Measurements from ENCODE around the gene PPP2R2B. TPM values are rescaled to one million over a fixed set of nuclear protein-coding genes. Genes with fewer than 3 reads are reported as not detected.

Gene PPP2R2B
- total and polyA plus RNA-seq, 7 experiments from 2014 or later, result 0.15 to 14.1 (median 0.58) TPM

DNA sequence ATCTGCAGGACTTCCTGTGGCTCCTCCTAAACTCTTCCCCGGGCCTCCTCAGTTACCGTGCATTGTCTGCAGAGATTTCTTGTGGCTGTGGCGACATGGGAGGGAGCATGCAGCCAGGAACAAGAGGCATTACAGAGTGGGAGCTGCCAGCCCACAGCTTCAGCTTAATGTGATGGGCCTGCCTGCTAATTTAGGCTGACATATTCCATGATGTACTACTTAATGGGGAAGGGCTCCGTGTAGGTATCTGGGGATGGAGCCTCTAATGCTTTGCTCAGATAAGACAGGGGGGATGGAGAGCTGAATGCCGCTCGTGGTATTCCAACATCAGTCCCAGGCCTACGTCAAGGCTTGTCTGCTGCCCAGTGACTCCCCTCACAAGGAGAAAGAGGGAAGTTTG lies 225.0 kb downstream of the PPP2R2B start:
- ATAC-seq (no peak), DNase-seq (no peak)
- Histone ChIP-seq H3K4me1 (ENCODE audit: control insufficient read depth in 2 of 2, insufficient read depth in 2 of 2, low read length in 2 of 2) (no peaks in the 10 kb centered on the region), H3K9me3 (ENCODE audit: control insufficient read depth in 2 of 3, low read length in 3 of 3) (no peaks in the 10 kb centered on the region), H3K36me3 (ENCODE audit: control insufficient read depth in 2 of 3, insufficient read depth in 3 of 3, low read length in 3 of 3) (no peaks in the 10 kb centered on the region), H3K4me3 (ENCODE audit: low read length) (no peak overlapping the region), H3K27me3 (ENCODE audit: control insufficient read depth in 2 of 2, insufficient read depth in 2 of 2, low read length in 2 of 2) (no peaks in the 10 kb centered on the region), H3K27ac (ENCODE audit: low read depth, low read length) (no peak overlapping the region)
- ChIA-PET CTCF (no interaction called here), POLR2A (no interaction called here)
- peaks cover 0 to 2% (median 0%) of the 10 kb centered on the region in 7 donors for H3K4me1 Mint-ChIP-seq
- H3K27me3 Mint-ChIP-seq, result no peaks in the 10 kb centered on the region
- H3K9me3 Mint-ChIP-seq, result no peaks in the 10 kb centered on the region
- H3K27ac Mint-ChIP-seq, result no peak overlapping the region
- intact Hi-C loops (cut with micrococcal nuclease), result no loop called here
- no peak overlapping the region for H3K4me3 Mint-ChIP-seq
- H3K36me3 Mint-ChIP-seq, result no peaks in the 10 kb centered on the region

DNA sequence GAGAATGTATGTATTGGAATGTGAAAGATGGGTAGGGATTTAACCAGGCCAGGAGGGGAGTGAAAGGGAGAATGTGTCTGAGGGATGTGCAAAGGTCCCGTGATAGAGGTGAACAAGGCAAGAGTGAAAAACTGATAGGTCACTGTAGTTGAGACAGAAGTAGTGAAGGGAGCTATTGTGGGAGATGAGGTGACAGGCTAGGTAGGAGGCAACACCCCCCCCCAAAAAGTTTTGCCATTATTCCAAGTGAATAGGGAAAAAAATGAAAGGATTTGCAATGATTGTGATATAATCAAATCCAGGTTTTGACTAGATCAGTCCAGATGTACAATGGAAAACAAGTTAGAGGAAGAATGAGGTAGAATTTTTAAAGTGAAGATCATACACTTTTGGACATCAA lies 226.0 kb downstream of the PPP2R2B start:
- Mint-ChIP-seq H3K4me1 (peaks cover 0 to 2% (median 0%) of the 10 kb centered on the region in 7 donors), H3K27ac (no peak overlapping the region), H3K27me3 (no peaks in the 10 kb centered on the region), H3K4me3 (no peak overlapping the region), H3K9me3 (no peaks in the 10 kb centered on the region), H3K36me3 (no peaks in the 10 kb centered on the region)
- intact Hi-C loops (cut with micrococcal nuclease), result no loop called here
- no peaks in the 10 kb centered on the region for H3K27me3 ChIP-seq (ENCODE audit: control insufficient read depth in 2 of 2, insufficient read depth in 2 of 2, low read length in 2 of 2)
- H3K36me3 ChIP-seq (ENCODE audit: control insufficient read depth in 2 of 3, insufficient read depth in 3 of 3, low read length in 3 of 3), result no peaks in the 10 kb centered on the region
- no peak for DNase-seq
- H3K27ac ChIP-seq (ENCODE audit: low read depth, low read length), result no peak overlapping the region
- ChIA-PET POLR2A (no interaction called here), CTCF (no interaction called here)
- H3K4me1 ChIP-seq (ENCODE audit: control insufficient read depth in 2 of 2, insufficient read depth in 2 of 2, low read length in 2 of 2), result no peaks in the 10 kb centered on the region
- no peak for ATAC-seq
- no peaks in the 10 kb centered on the region for H3K9me3 ChIP-seq (ENCODE audit: control insufficient read depth in 2 of 3, low read length in 3 of 3)
- H3K4me3 ChIP-seq (ENCODE audit: low read length), result no peak overlapping the region

GRCh38 chr5:146647656-146648199 lies 230.8 kb downstream of the PPP2R2B start:
- CTCF ChIA-PET, result interaction anchor here (0.6 kb wide), 1 partner anchor 20 kb away, joined by 6 read pairs; no protein-coding TSS in a partner anchor

GRCh38 chr5:146646441-146646840 lies 232.1 kb downstream of the PPP2R2B start:
- no peaks in the 10 kb centered on the region for H3K4me1 Mint-ChIP-seq
- H3K9me3 Mint-ChIP-seq, result no peaks in the 10 kb centered on the region
- ChIA-PET POLR2A (no interaction called here), CTCF (no interaction called here)
- H3K36me3 Mint-ChIP-seq, result no peaks in the 10 kb centered on the region
- no peak overlapping the region for H3K4me3 ChIP-seq (ENCODE audit: low read length)
- peaks cover 0 to 4% (median 0%) of the 10 kb centered on the region in 5 donors for H3K27me3 Mint-ChIP-seq
- ATAC-seq, result no peak
- DNase-seq, result no peak
- H3K9me3 ChIP-seq (ENCODE audit: control insufficient read depth in 2 of 3, low read length in 3 of 3), result no peaks in the 10 kb centered on the region
- no peak overlapping the region for H3K27ac Mint-ChIP-seq
- H3K27ac ChIP-seq (ENCODE audit: low read depth, low read length), result no peak overlapping the region
- H3K4me1 ChIP-seq (ENCODE audit: control insufficient read depth in 2 of 2, insufficient read depth in 2 of 2, low read length in 2 of 2), result no peaks in the 10 kb centered on the region
- no peaks in the 10 kb centered on the region for H3K27me3 ChIP-seq (ENCODE audit: control insufficient read depth in 2 of 2, insufficient read depth in 2 of 2, low read length in 2 of 2)
- H3K36me3 ChIP-seq (ENCODE audit: control insufficient read depth in 2 of 3, insufficient read depth in 3 of 3, low read length in 3 of 3), result no peaks in the 10 kb centered on the region
- no peak overlapping the region for H3K4me3 Mint-ChIP-seq
- intact Hi-C loops (cut with micrococcal nuclease), result no loop called here

More at GRCh38 chr5:146647656-146648199, 230.8 kb downstream of the PPP2R2B start:
- POLR2A ChIA-PET, result no interaction called here
- Histone ChIP-seq H3K4me3 (ENCODE audit: low read length) (no peak overlapping the region), H3K27me3 (ENCODE audit: control insufficient read depth in 2 of 2, insufficient read depth in 2 of 2, low read length in 2 of 2) (no peaks in the 10 kb centered on the region), H3K9me3 (ENCODE audit: control insufficient read depth in 2 of 3, low read length in 3 of 3) (no peaks in the 10 kb centered on the region), H3K4me1 (ENCODE audit: control insufficient read depth in 2 of 2, insufficient read depth in 2 of 2, low read length in 2 of 2) (no peaks in the 10 kb centered on the region), H3K27ac (ENCODE audit: low read depth, low read length) (no peak overlapping the region), H3K36me3 (ENCODE audit: control insufficient read depth in 2 of 3, insufficient read depth in 3 of 3, low read length in 3 of 3) (no peaks in the 10 kb centered on the region)
- H3K27ac Mint-ChIP-seq, result no peak overlapping the region
- no peak for DNase-seq
- no peaks in the 10 kb centered on the region for H3K4me1 Mint-ChIP-seq
- ATAC-seq, result no peak
- no peaks in the 10 kb centered on the region for H3K27me3 Mint-ChIP-seq
- no peaks in the 10 kb centered on the region for H3K36me3 Mint-ChIP-seq
- H3K9me3 Mint-ChIP-seq, result no peaks in the 10 kb centered on the region
- H3K4me3 Mint-ChIP-seq, result no peak overlapping the region
- intact Hi-C loops (cut with micrococcal nuclease), result no loop called here

- peaks cover 0 to 4% (median 0%) of the 10 kb centered on the region in 5 donors for H3K27me3 Mint-ChIP-seq
- Histone ChIP-seq H3K36me3 (ENCODE audit: control insufficient read depth in 2 of 3, insufficient read depth in 3 of 3, low read length in 3 of 3) (no peaks in the 10 kb centered on the region), H3K27me3 (ENCODE audit: control insufficient read depth in 2 of 2, insufficient read depth in 2 of 2, low read length in 2 of 2) (no peaks in the 10 kb centered on the region), H3K4me1 (ENCODE audit: control insufficient read depth in 2 of 2, insufficient read depth in 2 of 2, low read length in 2 of 2) (no peaks in the 10 kb centered on the region), H3K9me3 (ENCODE audit: control insufficient read depth in 2 of 3, low read length in 3 of 3) (no peaks in the 10 kb centered on the region), H3K27ac (ENCODE audit: low read depth, low read length) (no peak overlapping the region), H3K4me3 (ENCODE audit: low read length) (no peak overlapping the region)
- ATAC-seq, result no peak
- intact Hi-C loops (cut with micrococcal nuclease), result no loop called here
- H3K4me3 Mint-ChIP-seq, result no peak overlapping the region
- H3K9me3 Mint-ChIP-seq, result no peaks in the 10 kb centered on the region
- no peaks in the 10 kb centered on the region for H3K36me3 Mint-ChIP-seq
- ChIA-PET CTCF (no interaction called here), POLR2A (no interaction called here)
- no peaks in the 10 kb centered on the region for H3K4me1 Mint-ChIP-seq
- no peak overlapping the region for H3K27ac Mint-ChIP-seq
- DNase-seq, result no peak
These were observed 233.2 kb downstream of the PPP2R2B start for GRCh38 chr5:146645342-146645741.

- ChIA-PET CTCF (no interaction called here), POLR2A (no interaction called here)
- Mint-ChIP-seq H3K27me3 (peaks cover 0 to 4% (median 0%) of the 10 kb centered on the region in 5 donors), H3K27ac (no peak overlapping the region), H3K36me3 (no peaks in the 10 kb centered on the region), H3K4me1 (no peaks in the 10 kb centered on the region), H3K4me3 (no peak overlapping the region), H3K9me3 (no peaks in the 10 kb centered on the region)
- no peaks in the 10 kb centered on the region for H3K9me3 ChIP-seq (ENCODE audit: control insufficient read depth in 2 of 3, low read length in 3 of 3)
- no peaks in the 10 kb centered on the region for H3K4me1 ChIP-seq (ENCODE audit: control insufficient read depth in 2 of 2, insufficient read depth in 2 of 2, low read length in 2 of 2)
- ATAC-seq (no peak), DNase-seq (no peak)
- no peak overlapping the region for H3K4me3 ChIP-seq (ENCODE audit: low read length)
- intact Hi-C loops (cut with micrococcal nuclease), result no loop called here
- no peak overlapping the region for H3K27ac ChIP-seq (ENCODE audit: low read depth, low read length)
- no peaks in the 10 kb centered on the region for H3K27me3 ChIP-seq (ENCODE audit: control insufficient read depth in 2 of 2, insufficient read depth in 2 of 2, low read length in 2 of 2)
- no peaks in the 10 kb centered on the region for H3K36me3 ChIP-seq (ENCODE audit: control insufficient read depth in 2 of 3, insufficient read depth in 3 of 3, low read length in 3 of 3)
These were observed 233.7 kb downstream of the PPP2R2B start for GRCh38 chr5:146644831-146645230.

- intact Hi-C loops (cut with micrococcal nuclease), result no loop called here
- H3K36me3 ChIP-seq (ENCODE audit: control insufficient read depth in 2 of 3, insufficient read depth in 3 of 3, low read length in 3 of 3), result no peaks in the 10 kb centered on the region
- DNase-seq (no peak), ATAC-seq (no peak)
- H3K9me3 Mint-ChIP-seq, result no peaks in the 10 kb centered on the region
- no peaks in the 10 kb centered on the region for H3K4me1 ChIP-seq (ENCODE audit: control insufficient read depth in 2 of 2, insufficient read depth in 2 of 2, low read length in 2 of 2)
- H3K36me3 Mint-ChIP-seq, result no peaks in the 10 kb centered on the region
- no peaks in the 10 kb centered on the region for H3K4me1 Mint-ChIP-seq
- no peaks in the 10 kb centered on the region for H3K27me3 ChIP-seq (ENCODE audit: control insufficient read depth in 2 of 2, insufficient read depth in 2 of 2, low read length in 2 of 2)
- H3K27ac ChIP-seq (ENCODE audit: low read depth, low read length), result no peak overlapping the region
- H3K27ac Mint-ChIP-seq, result no peak overlapping the region
- peaks cover 0 to 4% (median 0%) of the 10 kb centered on the region in 5 donors for H3K27me3 Mint-ChIP-seq
- ChIA-PET POLR2A (interaction anchor here (0.7 kb wide), 1 partner anchor 721 kb away, joined by 4 read pairs; no protein-coding TSS in a partner anchor), CTCF (no interaction called here)
- H3K4me3 ChIP-seq (ENCODE audit: low read length), result no peak overlapping the region
- H3K4me3 Mint-ChIP-seq, result no peak overlapping the region
- no peaks in the 10 kb centered on the region for H3K9me3 ChIP-seq (ENCODE audit: control insufficient read depth in 2 of 3, low read length in 3 of 3)
These were observed 234.8 kb downstream of the PPP2R2B start for GRCh38 chr5:146643776-146644175.
